BLaER1 treated with 17β-estradiol and CSF1 and Interleukin-3, amounts not matched to agents 10 nM and 100 nM (cell line): ENCODE results near the gene FAM120A.

Experiments used
- H3K27ac ChIP-seq, 11 experiments: shearing (Covaris generic); formaldehyde crosslinking; 2 replicates each; pipeline ENCODE4 v1.8.1; 2022
- H3K27me3 ChIP-seq, 11 experiments: shearing (Covaris generic); formaldehyde crosslinking; 2 replicates each; pipeline ENCODE4 v1.8.1; 2022
- H3K36me3 ChIP-seq, 11 experiments: shearing (Covaris generic); formaldehyde crosslinking; 2 replicates each; pipeline ENCODE4 v1.8.1; 2022
- H3K4me1 ChIP-seq, 10 experiments: shearing (Covaris generic); formaldehyde crosslinking; 2 replicates each; pipeline ENCODE4 v1.8.1; 2022
- H3K4me2 ChIP-seq, 11 experiments: shearing (Covaris generic); formaldehyde crosslinking; 2 replicates each; pipeline ENCODE4 v1.8.1; 2022
- H3K4me3 ChIP-seq, 10 experiments: shearing (Covaris generic); formaldehyde crosslinking; 2 replicates each; pipeline ENCODE4 v1.8.1; 2022
- H3K9ac ChIP-seq, 11 experiments: shearing (Covaris generic); formaldehyde crosslinking; 2 replicates each; pipeline ENCODE4 v1.8.1; 2022
- H3K9me3 ChIP-seq, 11 experiments: shearing (Covaris generic); formaldehyde crosslinking; replicated peaks in 1 of 11; 2 replicates each; pipeline ENCODE4 v1.8.1; 2022
- H4K20me1 ChIP-seq, 11 experiments: shearing (Covaris generic); formaldehyde crosslinking; 2 replicates each; pipeline ENCODE4 v1.8.1; 2022
- Cebpa-rat ChIP-seq, 11 experiments: shearing (Covaris generic); IDR thresholded peaks; 2 replicates each; pipeline ENCODE4 v1.8.1; 2022

FAM120A gene

GRCh38 chr9:93612052-93612795, 160.7 kb downstream of the FAM120A start:
- H3K4me1 ChIP-seq, result peaks cover 23 to 39% (median 32%) of the 10 kb centered on the region in 10 experiments
- no peaks in the 10 kb centered on the region for H3K27me3 ChIP-seq
- H3K27ac ChIP-seq, result no peak overlapping the region
- peaks cover 31 to 39% (median 37%) of the 10 kb centered on the region in 11 experiments for H3K9me3 ChIP-seq
- 0 out of 22 replicates have a peak overlapping the region, but pooled peaks of 1 of the 11 experiments have one; percentile 14 for H3K9ac ChIP-seq
- H3K4me3 ChIP-seq, result no peak overlapping the region
- peak overlapping the region; percentile 23 to 60 (median 42); a peak in 17 of 22 replicates for H3K4me2 ChIP-seq
- peaks cover 26 to 63% (median 47%) of the 10 kb centered on the region in 11 experiments; a peak in 20 of 22 replicates for H4K20me1 ChIP-seq
- no peak for TF ChIP-seq Cebpa-rat (IDR thresholded peaks at IDR 0.05)
- peaks cover 7 to 36% (median 16%) of the 10 kb centered on the region in 11 experiments; a peak in 18 of 22 replicates for H3K36me3 ChIP-seq

GRCh38 chr9:93612796-93613154, 161.3 kb downstream of the FAM120A start:
- peaks cover 26 to 33% (median 32%) of the 10 kb centered on the region in 11 experiments for H3K9me3 ChIP-seq
- no peaks in the 10 kb centered on the region for H3K27me3 ChIP-seq
- peak overlapping the region in 1 of 11 experiments; percentile 14; a peak in 1 of 22 replicates for H3K9ac ChIP-seq
- H4K20me1 ChIP-seq, result peaks cover 32 to 69% (median 53%) of the 10 kb centered on the region in 11 experiments; a peak in 20 of 22 replicates
- H3K36me3 ChIP-seq, result peaks cover 7 to 32% (median 15%) of the 10 kb centered on the region in 11 experiments; a peak in 18 of 22 replicates
- no peak overlapping the region for H3K4me3 ChIP-seq
- H3K4me1 ChIP-seq, result peaks cover 23 to 43% (median 37%) of the 10 kb centered on the region in 10 experiments
- H3K27ac ChIP-seq, result no peak overlapping the region
- H3K4me2 ChIP-seq, result peak overlapping the region; percentile 23 to 60 (median 42); a peak in 19 of 22 replicates
- no peak for TF ChIP-seq Cebpa-rat (IDR thresholded peaks at IDR 0.05)

DNA sequence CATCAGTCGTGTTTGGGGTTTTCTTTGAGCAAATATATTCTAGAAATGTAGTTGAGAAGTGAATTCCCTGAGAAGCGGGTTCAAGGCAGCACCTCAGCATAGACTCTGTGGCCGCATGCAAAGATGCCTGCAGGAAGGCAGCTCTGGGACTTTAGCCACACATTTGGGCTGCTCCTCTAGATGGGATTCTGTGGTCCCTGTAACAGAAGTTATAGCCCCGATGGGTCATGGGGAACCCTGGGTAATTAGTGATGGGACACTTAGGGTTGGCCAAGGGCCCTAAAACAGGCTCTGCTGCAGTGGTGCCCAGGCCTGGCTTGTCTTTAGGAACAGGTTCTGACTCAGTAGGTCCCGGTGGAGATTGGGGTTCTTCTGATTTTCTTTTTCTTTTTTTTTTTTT, 161.7 kb downstream of the FAM120A start:
- H3K4me2 ChIP-seq, result peak overlapping the region; percentile 23 to 60 (median 42); a peak in 20 of 22 replicates
- H3K4me3 ChIP-seq, result no peak overlapping the region
- H4K20me1 ChIP-seq, result peaks cover 36 to 73% (median 57%) of the 10 kb centered on the region in 11 experiments; a peak in 20 of 22 replicates
- no peak overlapping the region for H3K27ac ChIP-seq
- peaks cover 7 to 32% (median 19%) of the 10 kb centered on the region in 11 experiments; a peak in 18 of 22 replicates for H3K36me3 ChIP-seq
- peaks cover 23 to 43% (median 37%) of the 10 kb centered on the region in 10 experiments for H3K4me1 ChIP-seq
- no peak for TF ChIP-seq Cebpa-rat (IDR thresholded peaks at IDR 0.05)
- no peak overlapping the region; a peak in 1 of 22 replicates for H3K9ac ChIP-seq
- H3K9me3 ChIP-seq, result peaks cover 23 to 29% (median 28%) of the 10 kb centered on the region in 11 experiments
- H3K27me3 ChIP-seq, result no peaks in the 10 kb centered on the region

DNA sequence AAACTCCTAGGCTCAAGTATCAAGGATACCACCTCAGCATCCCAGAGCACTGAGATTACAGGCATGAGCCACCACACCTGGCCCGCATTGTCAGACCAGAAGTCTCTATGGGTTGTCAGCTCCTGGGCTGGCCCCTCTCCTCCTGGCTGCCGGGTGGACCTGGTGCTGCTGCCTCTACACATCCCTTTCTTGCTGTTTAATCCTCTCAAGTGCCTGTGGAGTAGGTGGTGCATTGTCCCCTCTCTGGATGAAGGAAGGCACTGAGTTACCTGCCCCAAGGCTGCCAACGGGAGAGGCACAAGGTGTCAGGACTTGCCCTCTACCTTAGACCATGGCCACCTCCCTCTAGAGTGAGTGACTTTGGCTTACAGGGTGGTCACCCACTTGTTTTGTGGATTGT, 162.3 kb downstream of the FAM120A start:
- Histone ChIP-seq H3K27ac (no peak overlapping the region), H3K36me3 (peaks cover 7 to 33% (median 19%) of the 10 kb centered on the region in 11 experiments; a peak in 18 of 22 replicates), H3K4me2 (peak overlapping the region in 9 of 11 experiments; percentile 4 to 60 (median 33); a peak in 15 of 22 replicates), H3K9me3 (peaks cover 16 to 23% (median 22%) of the 10 kb centered on the region in 11 experiments), H4K20me1 (peaks cover 39 to 79% (median 60%) of the 10 kb centered on the region in 11 experiments; a peak in 20 of 22 replicates), H3K27me3 (no peaks in the 10 kb centered on the region), H3K4me1 (peaks cover 23 to 45% (median 37%) of the 10 kb centered on the region in 10 experiments), H3K9ac (no peak overlapping the region), H3K4me3 (no peak overlapping the region)
- TF ChIP-seq Cebpa-rat (IDR thresholded peaks at IDR 0.05), result no peak

GRCh38 chr9:93614830-93615468, 163.5 kb downstream of the FAM120A start:
- peaks cover 51 to 90% (median 72%) of the 10 kb centered on the region in 11 experiments; a peak in 21 of 22 replicates for H4K20me1 ChIP-seq
- TF ChIP-seq Cebpa-rat (IDR thresholded peaks at IDR 0.05), result no peak
- H3K9ac ChIP-seq, result no peak overlapping the region
- H3K9me3 ChIP-seq, result peaks cover 5 to 12% (median 11%) of the 10 kb centered on the region in 11 experiments
- no peaks in the 10 kb centered on the region for H3K27me3 ChIP-seq
- H3K4me2 ChIP-seq, result peak overlapping the region in 1 of 11 experiments; percentile 60; a peak in 1 of 22 replicates
- H3K4me1 ChIP-seq, result peaks cover 23 to 45% (median 37%) of the 10 kb centered on the region in 10 experiments
- no peak overlapping the region for H3K4me3 ChIP-seq
- H3K36me3 ChIP-seq, result peaks cover under 1 to 22% (median 10%) of the 10 kb centered on the region in 11 experiments; a peak in 15 of 22 replicates
- H3K27ac ChIP-seq, result no peak overlapping the region
